Measurements from ENCODE around the gene KRT40.

DNA sequence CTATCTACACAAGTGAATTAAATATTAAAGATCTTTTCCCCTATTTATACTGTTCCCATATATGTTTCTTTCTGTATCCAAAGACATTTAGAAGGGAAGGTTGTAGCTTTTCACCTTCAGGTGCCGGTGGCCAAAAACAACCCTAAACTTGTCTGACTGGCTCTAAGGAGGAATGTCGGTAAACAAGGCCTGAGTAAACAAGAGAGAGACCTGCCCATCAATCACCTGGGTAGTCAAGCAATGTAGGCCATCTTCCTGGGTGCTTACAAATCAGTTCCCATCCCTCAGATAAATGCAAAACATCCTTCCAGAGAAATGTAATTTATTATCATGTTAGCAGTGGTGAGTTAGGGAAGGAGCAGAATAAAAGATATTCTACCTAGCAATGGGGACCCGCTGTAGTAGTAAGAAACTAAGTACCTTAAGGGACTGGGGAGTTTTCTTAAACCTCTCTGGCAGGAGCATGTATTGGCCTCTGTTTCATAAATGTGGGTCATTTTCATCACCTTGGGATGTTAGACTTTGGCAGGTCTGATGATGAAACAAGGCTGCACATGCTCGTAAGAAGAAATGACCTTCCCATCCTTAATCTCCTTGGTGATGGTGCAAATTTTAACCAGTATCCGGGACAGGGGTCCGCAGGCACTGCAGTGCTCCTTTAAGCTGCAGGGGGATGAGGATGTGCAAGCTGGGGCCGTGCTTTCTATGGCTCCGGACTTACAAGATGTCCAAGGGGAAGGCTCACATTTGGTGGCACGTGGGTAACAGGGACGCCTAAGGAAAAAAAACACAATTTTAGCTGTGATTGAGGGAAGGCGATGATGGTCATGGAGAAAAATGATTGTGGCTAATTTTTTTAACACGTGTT lies 25.8 kb downstream of the KRT40 start:
- TF ChIP-seq, protein P1, sequence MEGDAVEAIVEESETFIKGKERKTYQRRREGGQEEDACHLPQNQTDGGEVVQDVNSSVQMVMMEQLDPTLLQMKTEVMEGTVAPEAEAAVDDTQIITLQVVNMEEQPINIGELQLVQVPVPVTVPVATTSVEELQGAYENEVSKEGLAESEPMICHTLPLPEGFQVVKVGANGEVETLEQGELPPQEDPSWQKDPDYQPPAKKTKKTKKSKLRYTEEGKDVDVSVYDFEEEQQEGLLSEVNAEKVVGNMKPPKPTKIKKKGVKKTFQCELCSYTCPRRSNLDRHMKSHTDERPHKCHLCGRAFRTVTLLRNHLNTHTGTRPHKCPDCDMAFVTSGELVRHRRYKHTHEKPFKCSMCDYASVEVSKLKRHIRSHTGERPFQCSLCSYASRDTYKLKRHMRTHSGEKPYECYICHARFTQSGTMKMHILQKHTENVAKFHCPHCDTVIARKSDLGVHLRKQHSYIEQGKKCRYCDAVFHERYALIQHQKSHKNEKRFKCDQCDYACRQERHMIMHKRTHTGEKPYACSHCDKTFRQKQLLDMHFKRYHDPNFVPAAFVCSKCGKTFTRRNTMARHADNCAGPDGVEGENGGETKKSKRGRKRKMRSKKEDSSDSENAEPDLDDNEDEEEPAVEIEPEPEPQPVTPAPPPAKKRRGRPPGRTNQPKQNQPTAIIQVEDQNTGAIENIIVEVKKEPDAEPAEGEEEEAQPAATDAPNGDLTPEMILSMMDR (IDR thresholded peaks at IDR 0.05 in 4 of 5, conservative IDR thresholded peaks at IDR 0.05 in 1 of 5) = no peak
- no peak for TF ChIP-seq POLR2A (IDR thresholded peaks at IDR 0.05)

Data from gastrocnemius medialis (tissue), 4 donors.